Prostate gland (tissue), 2 donors: ENCODE results near the gene ZNF423. TPM values are rescaled to one million over a fixed set of nuclear protein-coding genes. Genes with fewer than 3 reads are reported as not detected.

Experiments used
- DNase-seq: peaks from one replicate; pipeline ENCODE4 v3.0.0-alpha.2; 2019; ENCODE audit warnings: low spot score
- H3K27ac ChIP-seq, 2 donors: fragments of 200-600 bp; sonication (generic); 2 replicates each; pipeline ENCODE4 v1.5.1; 2017 to 2019
- H3K27me3 ChIP-seq: fragments of 200-600 bp; sonication (generic); replicated peaks from 2 replicates; pipeline ENCODE4 v1.5.1; 2019; ENCODE audit not compliant: insufficient read depth
- H3K36me3 ChIP-seq, 2 donors: fragments of 200-600 bp; sonication (generic); 1 replicate in 1 of 2; 2 replicates in 1 of 2; pipeline versions ENCODE4 v1.5.1 to v1.8.1; 2017 to 2019
- H3K4me1 ChIP-seq: fragments of 200-600 bp; sonication (generic); replicated peaks from 2 replicates; pipeline ENCODE4 v1.5.1; 2019
- H3K4me3 ChIP-seq, 2 donors: fragments of 200-600 bp; sonication (generic); 2 replicates each; pipeline ENCODE4 v1.5.1; 2017 to 2019
- H3K9me3 ChIP-seq: fragments of 200-600 bp; sonication (generic); 2 replicates; pipeline ENCODE4 v1.5.1; 2017
- POLR2A ChIP-seq: fragments of 450-650 bp; IDR thresholded peaks from one replicate; pipeline ENCODE4 v1.6.1; 2016; ENCODE audit warnings: antibody characterized with exemption, mild to moderate bottlenecking
- POLR2AphosphoS5 ChIP-seq: sonication (generic); formaldehyde crosslinking; IDR thresholded peaks from one replicate; pipeline ENCODE4 v1.6.1; 2017; ENCODE audit warnings: antibody characterized with exemption
- WGBS: methylation state at CpG from one replicate; pipeline ENCODE4 v1.1.5; 2018; 5-methylcytosine and 5-hydroxymethylcytosine counted together
- intact Hi-C: fragments of 100-400 bp; cut with DNase I; formaldehyde crosslinking; loops from one replicate; pipeline ENCODE4 v1.14.2; 2022
- total RNA-seq, 2 donors: library from RNA; depleted of rRNA; stranded (reverse); fragments of >200 nt; gene quantifications; one replicate each; pipeline ENCODE4 v1.1.0, GENCODE V29; 2016
- TF ChIP-seq, protein P1 (sequence below), 4 experiments: fragments of 200-600 bp in 2 of 4; fragments of 450-650 bp in 2 of 4; sonication (generic) in 2 of 4; IDR thresholded peaks; 1 replicate in 3 of 4; 2 replicates in 1 of 4; pipeline ENCODE4 v1.5.1; 2016 to 2019; ENCODE audit warnings: antibody characterized with exemption in 4 of 4, mild to moderate bottlenecking in 2 of 4, moderate library complexity in 2 of 4

Gene ZNF423
- total RNA-seq, 2 donors from 2014 or later: 6.1 to 22.7 TPM

- Histone ChIP-seq H3K27me3 (no peaks in the 10 kb centered on the region), H3K27ac (no peak overlapping the region), H3K36me3 (no peaks in the 10 kb centered on the region), H3K4me3 (no peak overlapping the region), H3K4me1 (no peaks in the 10 kb centered on the region), H3K9me3 (no peaks in the 10 kb centered on the region)
- TF ChIP-seq POLR2A (no peak), POLR2AphosphoS5 (no peak)
- TF ChIP-seq, protein P1, sequence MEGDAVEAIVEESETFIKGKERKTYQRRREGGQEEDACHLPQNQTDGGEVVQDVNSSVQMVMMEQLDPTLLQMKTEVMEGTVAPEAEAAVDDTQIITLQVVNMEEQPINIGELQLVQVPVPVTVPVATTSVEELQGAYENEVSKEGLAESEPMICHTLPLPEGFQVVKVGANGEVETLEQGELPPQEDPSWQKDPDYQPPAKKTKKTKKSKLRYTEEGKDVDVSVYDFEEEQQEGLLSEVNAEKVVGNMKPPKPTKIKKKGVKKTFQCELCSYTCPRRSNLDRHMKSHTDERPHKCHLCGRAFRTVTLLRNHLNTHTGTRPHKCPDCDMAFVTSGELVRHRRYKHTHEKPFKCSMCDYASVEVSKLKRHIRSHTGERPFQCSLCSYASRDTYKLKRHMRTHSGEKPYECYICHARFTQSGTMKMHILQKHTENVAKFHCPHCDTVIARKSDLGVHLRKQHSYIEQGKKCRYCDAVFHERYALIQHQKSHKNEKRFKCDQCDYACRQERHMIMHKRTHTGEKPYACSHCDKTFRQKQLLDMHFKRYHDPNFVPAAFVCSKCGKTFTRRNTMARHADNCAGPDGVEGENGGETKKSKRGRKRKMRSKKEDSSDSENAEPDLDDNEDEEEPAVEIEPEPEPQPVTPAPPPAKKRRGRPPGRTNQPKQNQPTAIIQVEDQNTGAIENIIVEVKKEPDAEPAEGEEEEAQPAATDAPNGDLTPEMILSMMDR (IDR thresholded peaks at IDR 0.05): no peak
- WGBS: 64% methylated on average over 6 of the region's 6 CpGs
- DNase-seq: no peak
- intact Hi-C loops: loop anchor here (5.0 kb wide), 1 partner anchor 204 kb away; the partner anchor contains the start of gene ZNF423
Measured at GRCh38 chr16:49653173-49653570, 202.7 kb downstream of the ZNF423 start.

GRCh38 chr16:49652456-49653172 lies 203.3 kb downstream of the ZNF423 start:
- H3K9me3 ChIP-seq: no peaks in the 10 kb centered on the region
- 52% methylated on average over 23 of the region's 23 CpGs for WGBS
- H3K27me3 ChIP-seq: no peaks in the 10 kb centered on the region
- H3K4me3 ChIP-seq: no peak overlapping the region
- H3K27ac ChIP-seq: peak overlapping the region in 1 of 2 donors; percentile 54
- no peak for TF ChIP-seq POLR2A
- TF ChIP-seq POLR2AphosphoS5: no peak
- TF ChIP-seq, protein P1 (IDR thresholded peaks at IDR 0.05): no peak
- no peaks in the 10 kb centered on the region for H3K36me3 ChIP-seq
- H3K4me1 ChIP-seq: no peaks in the 10 kb centered on the region
- no peak for DNase-seq
- intact Hi-C loops: loop anchor here (5.0 kb wide), 1 partner anchor 205 kb away; the partner anchor contains the start of gene ZNF423

GRCh38 chr16:49651996-49652395 lies 203.9 kb downstream of the ZNF423 start:
- Histone ChIP-seq H3K9me3 (no peaks in the 10 kb centered on the region), H3K27me3 (no peaks in the 10 kb centered on the region), H3K4me3 (no peak overlapping the region), H3K27ac (peak overlapping the region in 1 of 2 donors; percentile 54), H3K36me3 (no peaks in the 10 kb centered on the region), H3K4me1 (no peaks in the 10 kb centered on the region)
- 36% methylated on average over 7 of the region's 7 CpGs for WGBS
- no peak for DNase-seq
- TF ChIP-seq POLR2AphosphoS5: no peak
- intact Hi-C loops: loop anchor here (5.0 kb wide), 1 partner anchor 205 kb away; the partner anchor contains the start of gene ZNF423

- no peaks in the 10 kb centered on the region for H3K27me3 ChIP-seq
- intact Hi-C loops: loop anchor here (5.0 kb wide), 1 partner anchor 206 kb away; the partner anchor contains the start of gene ZNF423
- 77% methylated on average over 4 of the region's 4 CpGs for WGBS
- TF ChIP-seq, protein P1 (IDR thresholded peaks at IDR 0.05): no peak
- TF ChIP-seq POLR2AphosphoS5: no peak
- no peak for TF ChIP-seq POLR2A
- no peak overlapping the region for H3K27ac ChIP-seq
- H3K36me3 ChIP-seq: no peaks in the 10 kb centered on the region
- H3K4me1 ChIP-seq: no peaks in the 10 kb centered on the region
- DNase-seq: no peak
- H3K9me3 ChIP-seq: no peaks in the 10 kb centered on the region
- H3K4me3 ChIP-seq: no peak overlapping the region
Measured at GRCh38 chr16:49651226-49651625, 204.7 kb downstream of the ZNF423 start.

DNA sequence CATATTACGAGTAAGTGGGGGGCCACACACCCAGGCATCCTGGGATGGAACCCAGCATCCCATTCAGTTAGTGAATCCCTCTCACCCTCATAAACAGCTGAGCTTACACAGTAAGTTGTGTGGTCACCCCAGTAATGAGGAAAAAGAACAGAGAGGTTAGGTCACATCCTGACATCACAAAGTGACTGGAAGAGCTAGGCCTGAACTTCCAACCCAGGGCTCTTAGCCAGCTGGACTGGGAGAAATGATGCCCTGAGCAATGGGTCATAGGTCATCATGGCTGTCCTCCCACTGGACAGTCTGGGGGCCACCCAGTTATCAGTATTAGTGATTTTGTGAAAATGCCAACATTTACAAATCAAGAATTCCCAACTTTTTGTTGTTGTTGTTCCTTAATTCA lies 205.3 kb downstream of the ZNF423 start:
- Histone ChIP-seq H3K9me3 (no peaks in the 10 kb centered on the region), H3K27me3 (no peaks in the 10 kb centered on the region), H3K27ac (no peak overlapping the region), H3K36me3 (no peaks in the 10 kb centered on the region), H3K4me1 (no peaks in the 10 kb centered on the region), H3K4me3 (no peak overlapping the region)
- TF ChIP-seq POLR2AphosphoS5 (no peak), POLR2A (no peak)
- TF ChIP-seq, protein P1 (IDR thresholded peaks at IDR 0.05): no peak
- intact Hi-C loops: loop anchor here (5.0 kb wide), 1 partner anchor 207 kb away; the partner anchor contains the start of gene ZNF423
- DNase-seq: no peak
- WGBS: 94% methylated on average over 1 of the region's 1 CpG
